HepG2 (cell line): ENCODE data around the gene KRTAP5-9. TPM values are rescaled to one million over a fixed set of nuclear protein-coding genes. Genes with fewer than 3 reads are reported as not detected.

ENCODE experiments used
- ATAC-seq: fragments of 200-7000 bp; cut with Tn5 transposase; 3 replicates; pipeline ENCODE4 v1.9.1; 2020; ENCODE audit warnings: mild to moderate bottlenecking, moderate library complexity
- BruUV-seq: library from RNA; stranded (reverse); fragments of 400-500 nt; replicated peaks from 2 replicates; lab custom pipeline; 2021; lab: Mats Ljungman, UMichigan
- CTCF ChIA-PET: fragments of 300-600 bp; formaldehyde crosslinking; extraction: SDS; loops from one replicate; lab custom pipeline; 2021; ENCODE audit warnings: low total read pairs, inconsistent platforms, low intra/inter-chr PET ratio; lab: Yijun Ruan, JAX
- POLR2A ChIA-PET: fragments of 350-600 bp; sonication (Branson Sonifier 250); formaldehyde crosslinking; loops from one replicate; lab custom pipeline; 2020; ENCODE audit warnings: antibody characterized with exemption, inconsistent platforms; lab: Yijun Ruan, JAX
- DNase-seq: peaks from one replicate; pipeline ENCODE4 v3.0.0-alpha.2; 2015; ENCODE audit warnings: low spot score
- FAIRE-seq: peaks from 3 replicates; lab custom pipeline; 2011; peaks lifted over from hg19 to GRCh38; lab: Jason Lieb, UNC
- H2AFZ ChIP-seq: one replicate; pipeline ENCODE4 v1.6.1; 2011; ENCODE audit warnings: low read length, inconsistent platforms
- H3K27ac ChIP-seq: fragments of 300-600 bp; 3 replicates; pipeline ENCODE4 v1.8.0; 2011; ENCODE audit warnings: mixed run types, mild to moderate bottlenecking, mixed read lengths, low read length, inconsistent platforms; ENCODE audit not compliant: insufficient read depth; ENCODE audit errors: extremely low read length
- H3K27me3 ChIP-seq, 2 experiments: fragments of 200-600 bp in 1 of 2; 2 replicates in 1 of 2; 3 replicates in 1 of 2; pipeline versions ENCODE4 v1.6.0 to v1.8.0; 2011; ENCODE audit warnings: low read length in 2 of 2, mild to moderate bottlenecking in 2 of 2, moderate library complexity in 2 of 2, inconsistent platforms in 1 of 2; ENCODE audit not compliant: insufficient read depth in 2 of 2, control insufficient read depth in 1 of 2
- H3K36me3 ChIP-seq, 2 experiments: fragments of 200-600 bp in 1 of 2; replicated peaks in 1 of 2; 2 replicates in 1 of 2; 3 replicates in 1 of 2; pipeline versions ENCODE4 v1.5.1 to v1.8.0; 2011; ENCODE audit warnings: low read length in 2 of 2, inconsistent platforms in 1 of 2; ENCODE audit not compliant: insufficient read depth in 2 of 2, control insufficient read depth in 1 of 2
- H3K4me1 ChIP-seq: 2 replicates; pipeline ENCODE4 v1.5.1; 2012; ENCODE audit warnings: low read length, inconsistent platforms; ENCODE audit not compliant: insufficient read depth
- H3K4me2 ChIP-seq: 2 replicates; pipeline ENCODE4 v1.6.0; 2011; ENCODE audit warnings: low read depth, low read length, inconsistent platforms
- H3K4me3 ChIP-seq, 3 experiments: fragments of 200-600 bp in 1 of 3; sonication (generic), shearing (Covaris generic) in 1 of 3; replicated peaks in 1 of 3; 2 replicates each; pipeline ENCODE4 v1.5.1; 2011 to 2016; ENCODE audit warnings: low read length in 3 of 3, inconsistent platforms in 2 of 3, low read depth in 2 of 3, mild to moderate bottlenecking in 2 of 3, control low read depth in 1 of 3, mixed read lengths in 1 of 3; ENCODE audit not compliant: insufficient read depth in 1 of 3
- H3K79me2 ChIP-seq: one replicate; pipeline ENCODE4 v1.6.1; 2011; ENCODE audit warnings: low read length, inconsistent platforms; ENCODE audit not compliant: insufficient read depth
- H3K9ac ChIP-seq: 2 replicates; pipeline ENCODE4 v1.6.0; 2011; ENCODE audit warnings: mild to moderate bottlenecking, low read depth, low read length, inconsistent platforms; ENCODE audit not compliant: insufficient read depth
- H3K9me3 ChIP-seq: 2 replicates; pipeline ENCODE4 v1.5.1; 2012; ENCODE audit warnings: mild to moderate bottlenecking, low read length
- H4K20me1 ChIP-seq: 2 replicates; pipeline ENCODE4 v1.6.0; 2011; ENCODE audit warnings: inconsistent platforms, mild to moderate bottlenecking, low read length, moderate library complexity; ENCODE audit not compliant: insufficient read depth
- ARID2 ChIP-seq: sonication (generic); formaldehyde crosslinking; IDR thresholded peaks from 2 replicates; pipeline ENCODE4 v1.8.1; 2022; ENCODE audit warnings: mild to moderate bottlenecking, missing genetic modification reagents, borderline replicate concordance
- CTCF ChIP-seq: sonication (generic); formaldehyde crosslinking; IDR thresholded peaks from 2 replicates; pipeline ENCODE4 v1.5.0; 2020; ENCODE audit warnings: mild to moderate bottlenecking, missing genetic modification reagents, moderate library complexity
- E2F2 ChIP-seq: sonication (generic); formaldehyde crosslinking; IDR thresholded peaks from 2 replicates; pipeline ENCODE4 v1.4.0; 2020; ENCODE audit warnings: missing genetic modification reagents, borderline replicate concordance
- HMGXB4 ChIP-seq, 2 experiments: sonication (generic) in 1 of 2; formaldehyde crosslinking in 1 of 2; IDR thresholded peaks; 2 replicates each; pipeline versions ENCODE4 v1.4.0 to v1.6.1; 2018 to 2020; ENCODE audit warnings: missing genetic modification reagents in 2 of 2, borderline replicate concordance in 1 of 2, low read depth in 1 of 2, mild to moderate bottlenecking in 1 of 2, missing biosample characterization in 1 of 2
- IKZF5 ChIP-seq: IDR thresholded peaks from 2 replicates; pipeline ENCODE4 v1.6.1; 2018; ENCODE audit warnings: missing genetic modification reagents, mild to moderate bottlenecking, missing compliant biosample characterization
- JARID2 ChIP-seq: sonication (generic); formaldehyde crosslinking; IDR thresholded peaks from 2 replicates; pipeline ENCODE4 v1.8.1; 2023; ENCODE audit warnings: missing genetic modification reagents, inconsistent platforms; ENCODE audit not compliant: insufficient replicate concordance
- MTF2 ChIP-seq: sonication (generic); formaldehyde crosslinking; IDR thresholded peaks from 2 replicates; pipeline ENCODE4 v1.5.0; 2020; ENCODE audit warnings: missing genetic modification reagents, borderline replicate concordance
- NR2F6 ChIP-seq, 2 experiments: IDR thresholded peaks; 2 replicates each; pipeline ENCODE4 v1.6.1; 2016; ENCODE audit warnings: antibody characterized with exemption in 1 of 2, mild to moderate bottlenecking in 1 of 2
- RXRB ChIP-seq: IDR thresholded peaks from 2 replicates; pipeline ENCODE4 v1.6.1; 2016; ENCODE audit warnings: borderline replicate concordance, missing genetic modification reagents, missing compliant biosample characterization
- SMARCE1 ChIP-seq: fragments of 450-650 bp; IDR thresholded peaks from 2 replicates; pipeline ENCODE4 v1.6.1; 2017; ENCODE audit warnings: borderline replicate concordance
- SNAI1 ChIP-seq: sonication (generic); formaldehyde crosslinking; IDR thresholded peaks from 2 replicates; pipeline ENCODE4 v1.5.0; 2020; ENCODE audit warnings: mild to moderate bottlenecking, missing genetic modification reagents, borderline replicate concordance
- SRF ChIP-seq: IDR thresholded peaks from 2 replicates; pipeline ENCODE4 v1.6.1; 2011; ENCODE audit warnings: mild to moderate bottlenecking, low read depth, low read length, moderate library complexity
- ZNF546 ChIP-seq: sonication (generic); formaldehyde crosslinking; conservative IDR thresholded peaks from 2 replicates; pipeline ENCODE4 v1.8.1; 2023; ENCODE audit warnings: mild to moderate bottlenecking, missing genetic modification reagents
- ZNF562 ChIP-seq: sonication (generic); formaldehyde crosslinking; IDR thresholded peaks from 2 replicates; pipeline ENCODE4 v1.8.0; 2022; ENCODE audit warnings: missing genetic modification reagents, borderline replicate concordance
- ZNF569 ChIP-seq: sonication (generic); formaldehyde crosslinking; IDR thresholded peaks from 2 replicates; pipeline ENCODE4 v1.5.0; 2020; ENCODE audit warnings: mild to moderate bottlenecking, missing genetic modification reagents, moderate library complexity, borderline replicate concordance
- ZNF816 ChIP-seq: sonication (generic); formaldehyde crosslinking; IDR thresholded peaks from 2 replicates; pipeline ENCODE4 v1.8.0; 2022; ENCODE audit warnings: missing genetic modification reagents, mild to moderate bottlenecking, borderline replicate concordance
- WGBS: methylation state at CpG from one replicate; pipeline ENCODE4 v1.1.6; 2017; ENCODE audit warnings: low lambda C conversion rate; 5-methylcytosine and 5-hydroxymethylcytosine counted together
- in situ Hi-C: cut with HindIII; loops from 2 replicates; pipeline ENCODE4 v1.10.0; 2017; ENCODE audit warnings: low pct_unique_long_range_greater_than_20kb; ENCODE audit not compliant: extremely low pct_ligation_motif_present
- intact Hi-C: fragments of 100-400 bp; cut with micrococcal nuclease; formaldehyde crosslinking; loops from one replicate; pipeline ENCODE4 v1.10.0; 2022; ENCODE audit not compliant: unreplicated experiment
- polyA plus RNA-seq, 8 experiments: library from polyadenylated mRNA; depleted of rRNA in 3 of 8; stranded (reverse) in 7 of 8; unstranded in 1 of 8; fragments of >200 nt; fragmentation: Illumina TruSeq in 4 of 8; extraction: Trizol in 4 of 8; gene quantifications; 2 replicates each; pipeline versions ENCODE4 v1.2.1 to v1.2.3, GENCODE V29; 2011 to 2016; ENCODE audit warnings: low read depth in 4 of 8, missing spikeins in 1 of 8, mixed read lengths in 1 of 8; ENCODE audit not compliant: insufficient read depth in 1 of 8
- total RNA-seq, 5 experiments: library from RNA; depleted of rRNA; stranded (reverse); fragments of >200 nt; fragmentation: Illumina TruSeq; extraction: Trizol; gene quantifications; 2 replicates each; pipeline ENCODE4 v1.2.3, GENCODE V29; 2016; ENCODE audit warnings: low read depth in 1 of 5

KRTAP5-9 gene
- total and polyA plus RNA-seq, 2 of the 13 experiments (the other 11 are each of a cell fraction or from before 2014, with no cell fraction given), result 0.09 TPM; not detected in 1

- no peak for TF ChIP-seq JARID2 (CRISPR knock-in tag)
- no peak for TF ChIP-seq SNAI1 (CRISPR knock-in tag)
- TF ChIP-seq IKZF5 (CRISPR knock-in tag), result no peak
- TF ChIP-seq HMGXB4 (CRISPR knock-in tag; IDR thresholded peaks at IDR 0.05; ENCODE audit: borderline replicate concordance in 1 of 2, low read depth in 1 of 2), result no peak
- TF ChIP-seq ZNF546, result no peak
- TF ChIP-seq NR2F6 (IDR thresholded peaks at IDR 0.05), result no peak
- no peak for TF ChIP-seq NR2F6 (CRISPR knock-in tag; IDR thresholded peaks at IDR 0.05)
- TF ChIP-seq ZNF569 (CRISPR knock-in tag), result no peak
These were observed 46.2 kb upstream of the KRTAP5-9 start (continued) for GRCh38 chr11:71502026-71502425.

GRCh38 chr11:71502871-71503435 is 45.3 kb upstream of the KRTAP5-9 start:
- FAIRE-seq (no peak), ATAC-seq (no peak), DNase-seq (no peak)
- BruUV-seq, result no TSS peak
- Histone ChIP-seq H3K4me3 (no peak overlapping the region), H3K27me3 (no peaks in the 10 kb centered on the region), H2AFZ (no peak overlapping the region), H3K4me2 (no peak overlapping the region), H3K27ac (no peak overlapping the region), H3K4me1 (no peaks in the 10 kb centered on the region), H3K36me3 (peaks cover 12 to 30% of the 10 kb centered on the region in 2 experiments; a peak in 4 of 5 replicates), H3K79me2 (no peaks in the 10 kb centered on the region), H3K9ac (no peak overlapping the region), H4K20me1 (no peaks in the 10 kb centered on the region), H3K9me3 (no peaks in the 10 kb centered on the region)
- ChIA-PET POLR2A (no interaction called here), CTCF (no interaction called here)
- WGBS, result 97% methylated on average over 15 of the region's 15 CpGs
- intact Hi-C loops (no loop called here), in situ Hi-C loops (no loop called here)
- no peak for TF ChIP-seq SMARCE1
- TF ChIP-seq RXRB (CRISPR knock-in tag), result no peak
- no peak for TF ChIP-seq CTCF (CRISPR knock-in tag)
- no peak for TF ChIP-seq E2F2 (CRISPR knock-in tag)
- TF ChIP-seq MTF2 (CRISPR knock-in tag), result no peak
- TF ChIP-seq ARID2 (CRISPR knock-in tag), result no peak
- no peak for TF ChIP-seq ZNF816 (CRISPR knock-in tag)
- no peak for TF ChIP-seq ZNF562 (CRISPR knock-in tag)
- TF ChIP-seq SRF, result no peak
